NT2/D1 (cell line): Measurements from ENCODE around the gene LARP1.

Source experiments
- YY1 ChIP-seq: IDR thresholded peaks from 2 replicates; pipeline ENCODE4 v1.6.1; 2011; ENCODE audit not compliant: insufficient read length, insufficient read depth
- ZNF274 ChIP-seq: IDR thresholded peaks from 2 replicates; pipeline ENCODE4 v1.6.1; 2011; ENCODE audit warnings: mild to moderate bottlenecking, low read depth, low read length

DNA sequence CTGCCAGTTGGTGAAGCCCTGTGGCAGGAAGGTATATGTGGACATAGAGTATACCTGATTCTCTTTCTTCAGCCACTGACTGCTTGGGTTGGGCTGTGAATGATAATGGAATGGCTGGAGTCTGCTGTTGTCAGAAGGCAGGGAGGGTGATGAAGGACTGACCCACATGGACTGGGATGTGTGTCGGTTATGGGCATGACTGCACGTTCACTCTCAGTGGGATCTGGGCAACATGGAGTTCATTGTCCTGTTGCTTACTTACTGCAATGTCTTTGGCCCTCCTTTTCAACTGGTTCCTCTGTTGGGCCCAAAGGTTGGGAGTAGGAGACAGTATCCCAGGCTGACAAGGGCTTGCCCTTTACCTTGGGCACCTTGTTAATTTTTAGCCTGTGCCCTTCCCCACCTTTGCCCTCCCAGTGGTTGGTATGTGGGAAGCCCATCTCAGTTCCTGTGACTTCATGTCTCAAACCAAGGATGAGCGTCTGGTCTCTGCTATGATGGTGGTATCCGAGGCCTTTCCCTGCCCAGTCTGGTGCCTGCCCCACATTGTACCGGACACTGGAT, 60.6 kb downstream of the LARP1 start:
- TF ChIP-seq YY1 (no peak), ZNF274 (no peak)
